SK-N-SH (cell line): Measurements from ENCODE around the gene MAG. TPM values are rescaled to one million over a fixed set of nuclear protein-coding genes. Genes with fewer than 3 reads are reported as not detected.

Experiments used
- CTCF ChIA-PET: fragments of 300-600, 350-600 bp; formaldehyde crosslinking; extraction: SDS; loops from one replicate; lab custom pipeline; 2021; lab: Yijun Ruan, JAX
- POLR2A ChIA-PET: fragments of 350-600 bp; sonication (Branson Sonifier 250); formaldehyde crosslinking; extraction: SDS; loops from one replicate; lab custom pipeline; 2020; ENCODE audit warnings: antibody characterized with exemption, inconsistent platforms; lab: Yijun Ruan, JAX
- DNase-seq: peaks from one replicate; pipeline ENCODE4 v3.0.0; 2012
- H2AFZ ChIP-seq: fragments of 200-600 bp; sonication (generic); 2 replicates; pipeline ENCODE4 v1.8.1; 2016; ENCODE audit warnings: antibody characterized with exemption, mild to moderate bottlenecking, low read depth
- H3F3A ChIP-seq: fragments of 200-600 bp; sonication (generic); replicated peaks from 2 replicates; pipeline ENCODE3; 2016; ENCODE audit warnings: antibody characterized with exemption, mild to moderate bottlenecking; ENCODE audit not compliant: insufficient read depth
- H3K27ac ChIP-seq, 2 experiments: fragments of 200-500 bp in 1 of 2; fragments of 200-600 bp in 1 of 2; sonication (Bioruptor generic) in 1 of 2; sonication (generic), shearing (Covaris generic) in 1 of 2; 2 replicates each; pipeline versions ENCODE4 v1.5.1 to v1.6.1; 2014 to 2016; ENCODE audit warnings: low read depth in 2 of 2, inconsistent platforms in 1 of 2, low read length in 1 of 2, mild to moderate bottlenecking in 1 of 2, mixed read lengths in 1 of 2
- H3K27me3 ChIP-seq: fragments of 200-600 bp; sonication (generic), shearing (Covaris generic); 2 replicates; pipeline ENCODE4 v1.6.1; 2016; ENCODE audit warnings: mixed run types; ENCODE audit not compliant: insufficient read depth
- H3K36me3 ChIP-seq, 2 experiments: fragments of 200-500 bp in 1 of 2; fragments of 200-600 bp in 1 of 2; sonication (Bioruptor generic) in 1 of 2; sonication (generic) in 1 of 2; replicated peaks in 1 of 2; 2 replicates each; pipeline versions ENCODE3 to v1.5.1; 2014 to 2016; ENCODE audit warnings: low read length in 1 of 2, mild to moderate bottlenecking in 1 of 2; ENCODE audit not compliant: insufficient read depth in 2 of 2, control insufficient read depth in 1 of 2
- H3K4me1 ChIP-seq, 2 experiments: fragments of 200-500 bp in 1 of 2; fragments of 200-600 bp in 1 of 2; sonication (Bioruptor generic) in 1 of 2; sonication (generic), shearing (Covaris generic) in 1 of 2; 2 replicates each; pipeline versions ENCODE4 v1.5.1 to v1.6.1; 2014 to 2016; ENCODE audit warnings: low read depth in 1 of 2, low read length in 1 of 2, mixed run types in 1 of 2; ENCODE audit not compliant: insufficient read depth in 2 of 2, control insufficient read depth in 1 of 2
- H3K4me2 ChIP-seq: fragments of 200-600 bp; sonication (generic), shearing (Covaris generic); 2 replicates; pipeline ENCODE4 v1.6.1; 2017; ENCODE audit warnings: mixed run types
- H3K4me3 ChIP-seq, 2 experiments: fragments of 200-500 bp in 1 of 2; fragments of 200-600 bp in 1 of 2; sonication (Bioruptor generic) in 1 of 2; sonication (generic), shearing (Covaris generic) in 1 of 2; 2 replicates each; pipeline versions ENCODE4 v1.5.1 to v1.8.1; 2014 to 2016; ENCODE audit warnings: low read depth in 2 of 2, inconsistent platforms in 1 of 2, low read length in 1 of 2, mild to moderate bottlenecking in 1 of 2, mixed read lengths in 1 of 2, moderate library complexity in 1 of 2
- H3K79me2 ChIP-seq: fragments of 200-600 bp; sonication (generic); 2 replicates; pipeline ENCODE4 v1.8.1; 2017; ENCODE audit warnings: mild to moderate bottlenecking; ENCODE audit not compliant: insufficient read depth
- H3K9ac ChIP-seq: fragments of 200-600 bp; sonication (generic); 2 replicates; pipeline ENCODE4 v1.6.1; 2017; ENCODE audit warnings: mixed run types
- H3K9me2 ChIP-seq: fragments of 200-600 bp; sonication (generic); 2 replicates; pipeline ENCODE4 v1.6.1; 2017; ENCODE audit warnings: mixed run types
- H3K9me3 ChIP-seq: fragments of 200-600 bp; sonication (generic); 2 replicates; pipeline ENCODE4 v1.6.1; 2017; ENCODE audit warnings: mixed run types, mild to moderate bottlenecking, moderate library complexity
- H4K20me1 ChIP-seq: fragments of 200-600 bp; sonication (generic); 2 replicates; pipeline ENCODE4 v1.6.1; 2017; ENCODE audit warnings: mild to moderate bottlenecking, mixed run types; ENCODE audit not compliant: insufficient read depth
- CHD2 ChIP-seq: fragments of 150-350 bp; IDR thresholded peaks from 2 replicates; pipeline ENCODE4 v1.6.1; 2018; ENCODE audit warnings: low read length; ENCODE audit not compliant: partially characterized antibody
- ELF1 ChIP-seq: IDR thresholded peaks from 2 replicates; pipeline ENCODE4 v1.4.0; 2012
- EP300 ChIP-seq, 2 experiments: IDR thresholded peaks; 2 replicates each; pipeline versions ENCODE4 v1.4.0 to v1.6.1; 2012; ENCODE audit warnings: borderline replicate concordance in 1 of 2, low read depth in 1 of 2, low read length in 1 of 2
- FOXJ3 ChIP-seq: sonication (generic); formaldehyde crosslinking; IDR thresholded peaks from 2 replicates; pipeline ENCODE4 v1.5.1; 2020; ENCODE audit warnings: mild to moderate bottlenecking, missing genetic modification reagents
- JUND ChIP-seq: IDR thresholded peaks from 2 replicates; pipeline ENCODE4 v1.4.0; 2012
- NFIC ChIP-seq: IDR thresholded peaks from 2 replicates; pipeline ENCODE4 v1.4.0; 2012; ENCODE audit warnings: borderline replicate concordance
- POLR2AphosphoS5 ChIP-seq: IDR thresholded peaks from 2 replicates; pipeline ENCODE4 v1.6.1; 2012; ENCODE audit warnings: low read depth, low read length
- RCOR1 ChIP-seq: fragments of 150-350 bp; IDR thresholded peaks from 2 replicates; pipeline ENCODE4 v1.6.1; 2017; ENCODE audit warnings: antibody characterized with exemption, low read length
- RFX5 ChIP-seq: IDR thresholded peaks from 2 replicates; pipeline ENCODE4 v1.6.1; 2012; ENCODE audit warnings: mild to moderate bottlenecking, improper control_type of control experiment, low read length
- SIN3A ChIP-seq: IDR thresholded peaks from 2 replicates; pipeline ENCODE4 v1.6.1; 2012; ENCODE audit warnings: low read depth, mild to moderate bottlenecking, low read length, moderate library complexity, borderline replicate concordance
- SMC3 ChIP-seq: IDR thresholded peaks from 2 replicates; pipeline ENCODE4 v1.6.1; 2012; ENCODE audit warnings: low read depth, low read length, improper control_type of control experiment
- TAF1 ChIP-seq: IDR thresholded peaks from 2 replicates; pipeline ENCODE4 v1.6.1; 2012; ENCODE audit warnings: low read depth, mild to moderate bottlenecking, low read length, moderate library complexity, borderline replicate concordance
- TCF12 ChIP-seq: IDR thresholded peaks from 2 replicates; pipeline ENCODE4 v1.4.0; 2012
- WGBS: methylation state at CpG from one replicate; pipeline ENCODE4 v1.1.6; 2017; ENCODE audit warnings: low lambda C conversion rate; 5-methylcytosine and 5-hydroxymethylcytosine counted together
- polyA plus RNA-seq, 3 experiments: library from polyadenylated mRNA; depleted of rRNA; stranded (reverse); fragments of >200 nt; gene quantifications; 2 replicates each; pipeline ENCODE4 v1.2.3, GENCODE V29; 2012
- TF ChIP-seq, protein P1 (sequence below): IDR thresholded peaks from 2 replicates; pipeline ENCODE4 v1.4.0; 2012; ENCODE audit warnings: low read depth, borderline replicate concordance
- TF ChIP-seq, protein P2 (sequence below): IDR thresholded peaks from 2 replicates; pipeline ENCODE4 v1.4.0; 2012; ENCODE audit warnings: low read depth, borderline replicate concordance
- TF ChIP-seq, protein P3 (sequence below): IDR thresholded peaks from 2 replicates; pipeline ENCODE4 v1.4.0; 2012; ENCODE audit warnings: low read depth
- TF ChIP-seq, protein P4 (sequence below): IDR thresholded peaks from 2 replicates; pipeline ENCODE4; 2012
- TF ChIP-seq, protein P5 (sequence below): fragments of 200-600 bp; sonication (generic); IDR thresholded peaks from 2 replicates; pipeline ENCODE4 v1.6.1; 2017; ENCODE audit warnings: antibody characterized with exemption, mild to moderate bottlenecking, moderate library complexity
- TF ChIP-seq, protein P6 (sequence below): fragments of 150-350 bp; IDR thresholded peaks from 2 replicates; pipeline ENCODE4 v1.6.1; 2016; ENCODE audit warnings: mild to moderate bottlenecking, low read depth, low read length
- TF ChIP-seq, protein P7 (sequence below): fragments of 150-350 bp; IDR thresholded peaks from 2 replicates; pipeline ENCODE4 v1.6.1; 2017; ENCODE audit warnings: antibody characterized with exemption, low read length, low read depth, borderline replicate concordance

Gene MAG
- polyA plus RNA-seq, 1 of the 3 experiments (the other 2 are of a cell fraction): not detected

DNA sequence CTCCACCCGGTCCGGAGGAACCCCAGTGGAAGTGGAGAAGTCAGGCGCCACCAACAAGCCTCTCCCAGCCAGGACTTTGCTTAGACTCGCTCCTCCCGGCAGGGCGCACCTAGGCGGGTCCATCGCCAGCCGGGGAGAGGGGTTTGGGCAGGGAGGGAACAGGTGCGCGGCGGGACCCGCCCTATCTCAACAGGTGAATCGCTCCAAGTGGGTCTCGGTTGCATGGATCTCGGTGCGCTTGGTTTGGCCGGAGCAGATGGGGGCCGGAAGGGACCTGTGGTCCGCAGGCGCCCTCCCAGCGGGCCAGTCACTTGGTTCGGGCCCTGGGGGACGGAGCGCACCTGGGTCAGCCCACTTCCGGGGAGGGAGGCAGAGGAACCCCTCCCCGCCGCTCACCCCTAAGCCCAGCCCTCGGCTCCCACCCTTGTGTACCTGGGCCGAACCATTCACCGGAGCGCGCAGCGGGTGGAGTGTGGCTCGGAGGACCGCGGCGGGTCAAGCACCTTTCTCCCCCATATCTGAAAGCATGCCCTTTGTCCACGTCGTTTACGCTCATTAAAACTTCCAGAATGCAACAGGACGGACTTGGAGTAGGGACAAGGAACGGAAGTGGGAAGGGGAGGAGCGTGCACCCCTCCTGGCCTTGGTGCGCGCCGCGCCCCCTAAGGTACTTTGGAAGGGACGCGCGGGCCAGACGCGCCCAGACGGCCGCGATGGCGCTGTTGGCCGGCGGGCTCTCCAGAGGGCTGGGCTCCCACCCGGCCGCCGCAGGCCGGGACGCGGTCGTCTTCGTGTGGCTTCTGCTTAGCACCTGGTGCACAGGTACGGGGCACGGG, 43.4 kb upstream of the MAG start, which contains the start of gene LSR:
Gene LSR (plus strand): TSS at position 693 of the 836 bp plus-strand sequence. CDS start 21 bp downstream, at position 714.
- ChIA-PET CTCF (no interaction called here), POLR2A (no interaction called here)
- H3K9me3 ChIP-seq: no peaks in the 10 kb centered on the region; the same call in 1 of the 2 replicates
- H3K4me3 ChIP-seq: no peak within 1 kb of the TSS
- H3K79me2 ChIP-seq: no peaks in the 10 kb centered on the region
- no peaks in the 10 kb centered on the region for H4K20me1 ChIP-seq
- no peaks in the 10 kb centered on the region for H3F3A ChIP-seq
- TF ChIP-seq, protein P1, sequence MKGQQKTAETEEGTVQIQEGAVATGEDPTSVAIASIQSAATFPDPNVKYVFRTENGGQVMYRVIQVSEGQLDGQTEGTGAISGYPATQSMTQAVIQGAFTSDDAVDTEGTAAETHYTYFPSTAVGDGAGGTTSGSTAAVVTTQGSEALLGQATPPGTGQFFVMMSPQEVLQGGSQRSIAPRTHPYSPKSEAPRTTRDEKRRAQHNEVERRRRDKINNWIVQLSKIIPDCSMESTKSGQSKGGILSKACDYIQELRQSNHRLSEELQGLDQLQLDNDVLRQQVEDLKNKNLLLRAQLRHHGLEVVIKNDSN: no peak
- TF ChIP-seq CHD2 (no peak), FOXJ3 (CRISPR knock-in tag) (no peak), POLR2AphosphoS5 (no peak), SMC3 (no peak), ELF1 (no peak), TCF12 (no peak), TAF1 (no peak), SIN3A (no peak), NFIC (no peak), RCOR1 (no peak), JUND (no peak), RFX5 (no peak), EP300 (IDR thresholded peaks at IDR 0.05; ENCODE audit: borderline replicate concordance in 1 of 2, low read depth in 1 of 2, low read length in 1 of 2) (no peak)
- TF ChIP-seq, protein P2, sequence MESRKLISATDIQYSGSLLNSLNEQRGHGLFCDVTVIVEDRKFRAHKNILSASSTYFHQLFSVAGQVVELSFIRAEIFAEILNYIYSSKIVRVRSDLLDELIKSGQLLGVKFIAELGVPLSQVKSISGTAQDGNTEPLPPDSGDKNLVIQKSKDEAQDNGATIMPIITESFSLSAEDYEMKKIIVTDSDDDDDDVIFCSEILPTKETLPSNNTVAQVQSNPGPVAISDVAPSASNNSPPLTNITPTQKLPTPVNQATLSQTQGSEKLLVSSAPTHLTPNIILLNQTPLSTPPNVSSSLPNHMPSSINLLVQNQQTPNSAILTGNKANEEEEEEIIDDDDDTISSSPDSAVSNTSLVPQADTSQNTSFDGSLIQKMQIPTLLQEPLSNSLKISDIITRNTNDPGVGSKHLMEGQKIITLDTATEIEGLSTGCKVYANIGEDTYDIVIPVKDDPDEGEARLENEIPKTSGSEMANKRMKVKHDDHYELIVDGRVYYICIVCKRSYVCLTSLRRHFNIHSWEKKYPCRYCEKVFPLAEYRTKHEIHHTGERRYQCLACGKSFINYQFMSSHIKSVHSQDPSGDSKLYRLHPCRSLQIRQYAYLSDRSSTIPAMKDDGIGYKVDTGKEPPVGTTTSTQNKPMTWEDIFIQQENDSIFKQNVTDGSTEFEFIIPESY: no peak
- TF ChIP-seq, protein P3, sequence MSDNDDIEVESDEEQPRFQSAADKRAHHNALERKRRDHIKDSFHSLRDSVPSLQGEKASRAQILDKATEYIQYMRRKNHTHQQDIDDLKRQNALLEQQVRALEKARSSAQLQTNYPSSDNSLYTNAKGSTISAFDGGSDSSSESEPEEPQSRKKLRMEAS: no peak
- TF ChIP-seq, protein P4, sequence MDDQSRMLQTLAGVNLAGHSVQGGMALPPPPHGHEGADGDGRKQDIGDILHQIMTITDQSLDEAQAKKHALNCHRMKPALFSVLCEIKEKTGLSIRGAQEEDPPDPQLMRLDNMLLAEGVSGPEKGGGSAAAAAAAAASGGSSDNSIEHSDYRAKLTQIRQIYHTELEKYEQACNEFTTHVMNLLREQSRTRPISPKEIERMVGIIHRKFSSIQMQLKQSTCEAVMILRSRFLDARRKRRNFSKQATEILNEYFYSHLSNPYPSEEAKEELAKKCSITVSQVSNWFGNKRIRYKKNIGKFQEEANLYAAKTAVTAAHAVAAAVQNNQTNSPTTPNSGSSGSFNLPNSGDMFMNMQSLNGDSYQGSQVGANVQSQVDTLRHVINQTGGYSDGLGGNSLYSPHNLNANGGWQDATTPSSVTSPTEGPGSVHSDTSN: no peak
- TF ChIP-seq, protein P5, sequence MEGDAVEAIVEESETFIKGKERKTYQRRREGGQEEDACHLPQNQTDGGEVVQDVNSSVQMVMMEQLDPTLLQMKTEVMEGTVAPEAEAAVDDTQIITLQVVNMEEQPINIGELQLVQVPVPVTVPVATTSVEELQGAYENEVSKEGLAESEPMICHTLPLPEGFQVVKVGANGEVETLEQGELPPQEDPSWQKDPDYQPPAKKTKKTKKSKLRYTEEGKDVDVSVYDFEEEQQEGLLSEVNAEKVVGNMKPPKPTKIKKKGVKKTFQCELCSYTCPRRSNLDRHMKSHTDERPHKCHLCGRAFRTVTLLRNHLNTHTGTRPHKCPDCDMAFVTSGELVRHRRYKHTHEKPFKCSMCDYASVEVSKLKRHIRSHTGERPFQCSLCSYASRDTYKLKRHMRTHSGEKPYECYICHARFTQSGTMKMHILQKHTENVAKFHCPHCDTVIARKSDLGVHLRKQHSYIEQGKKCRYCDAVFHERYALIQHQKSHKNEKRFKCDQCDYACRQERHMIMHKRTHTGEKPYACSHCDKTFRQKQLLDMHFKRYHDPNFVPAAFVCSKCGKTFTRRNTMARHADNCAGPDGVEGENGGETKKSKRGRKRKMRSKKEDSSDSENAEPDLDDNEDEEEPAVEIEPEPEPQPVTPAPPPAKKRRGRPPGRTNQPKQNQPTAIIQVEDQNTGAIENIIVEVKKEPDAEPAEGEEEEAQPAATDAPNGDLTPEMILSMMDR: no peak
- TF ChIP-seq, protein P6, sequence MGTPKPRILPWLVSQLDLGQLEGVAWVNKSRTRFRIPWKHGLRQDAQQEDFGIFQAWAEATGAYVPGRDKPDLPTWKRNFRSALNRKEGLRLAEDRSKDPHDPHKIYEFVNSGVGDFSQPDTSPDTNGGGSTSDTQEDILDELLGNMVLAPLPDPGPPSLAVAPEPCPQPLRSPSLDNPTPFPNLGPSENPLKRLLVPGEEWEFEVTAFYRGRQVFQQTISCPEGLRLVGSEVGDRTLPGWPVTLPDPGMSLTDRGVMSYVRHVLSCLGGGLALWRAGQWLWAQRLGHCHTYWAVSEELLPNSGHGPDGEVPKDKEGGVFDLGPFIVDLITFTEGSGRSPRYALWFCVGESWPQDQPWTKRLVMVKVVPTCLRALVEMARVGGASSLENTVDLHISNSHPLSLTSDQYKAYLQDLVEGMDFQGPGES: no peak
- TF ChIP-seq, protein P7, sequence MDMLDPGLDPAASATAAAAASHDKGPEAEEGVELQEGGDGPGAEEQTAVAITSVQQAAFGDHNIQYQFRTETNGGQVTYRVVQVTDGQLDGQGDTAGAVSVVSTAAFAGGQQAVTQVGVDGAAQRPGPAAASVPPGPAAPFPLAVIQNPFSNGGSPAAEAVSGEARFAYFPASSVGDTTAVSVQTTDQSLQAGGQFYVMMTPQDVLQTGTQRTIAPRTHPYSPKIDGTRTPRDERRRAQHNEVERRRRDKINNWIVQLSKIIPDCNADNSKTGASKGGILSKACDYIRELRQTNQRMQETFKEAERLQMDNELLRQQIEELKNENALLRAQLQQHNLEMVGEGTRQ: no peak
- WGBS: 9% methylated on average over 51 of the region's 69 CpGs
- no peak for DNase-seq
- H3K27me3 ChIP-seq: peaks cover 51% of the 10 kb centered on the region
- H3K36me3 ChIP-seq: no peaks in the 10 kb centered on the region
- H3K27ac ChIP-seq: no peak within 1 kb of the TSS
- no peak within 1 kb of the TSS for H2AFZ ChIP-seq
- no peak within 1 kb of the TSS for H3K4me2 ChIP-seq
- no peaks in the 10 kb centered on the region for H3K9me2 ChIP-seq
- H3K4me1 ChIP-seq: no peaks in the 10 kb centered on the region
- H3K9ac ChIP-seq: no peak within 1 kb of the TSS
